ENCODE measurements around the gene CALR3.
"Not testable (repeated sequence)": the region's sequence is repeated elsewhere in the genome, so short reads cannot be mapped to it uniquely, and the experiment has no call there.

CALR3 gene

GRCh38 chr19:16495982-16496612 is at the start of gene CALR3, which contains the start of gene C19orf44:
Gene CALR3 (minus strand): TSS chr19:16496167. CDS start chr19:16496129, 38 bp downstream.
Gene C19orf44 (plus strand): TSS chr19:16496394. CDS start chr19:16500793, 4,399 bp downstream.
- in situ Hi-C loops (cut with MboI; ENCODE audit: low sequenced_read_pairs), result no loop called here

GRCh38 chr19:16544473-16545231 is 48.7 kb upstream of the CALR3 start:
- in situ Hi-C loops (cut with MboI; ENCODE audit: low sequenced_read_pairs), result no loop called here

GRCh38 chr19:16543734-16544133 is 47.8 kb upstream of the CALR3 start:
- in situ Hi-C loops (cut with MboI; ENCODE audit: low sequenced_read_pairs), result not testable (repeated sequence)

- in situ Hi-C loops (cut with MboI; ENCODE audit: low sequenced_read_pairs), result no loop called here
Measured at GRCh38 chr19:16542910-16543472, 47.0 kb upstream of the CALR3 start.

- in situ Hi-C loops (cut with MboI; ENCODE audit: low sequenced_read_pairs), result no loop called here
Measured at GRCh38 chr19:16542045-16542909, 46.3 kb upstream of the CALR3 start, which contains the start of gene CHERP. Gene CHERP (minus strand): TSS chr19:16542437. CDS start chr19:16542378, 59 bp downstream.

GRCh38 chr19:16541526-16542044 is 45.6 kb upstream of the CALR3 start:
- in situ Hi-C loops (cut with MboI; ENCODE audit: low sequenced_read_pairs), result no loop called here

GRCh38 chr19:16540948-16541347 is 45.0 kb upstream of the CALR3 start:
- in situ Hi-C loops (cut with MboI; ENCODE audit: low sequenced_read_pairs), result no loop called here

- in situ Hi-C loops (cut with MboI; ENCODE audit: low sequenced_read_pairs), result no loop called here
Measured at GRCh38 chr19:16537111-16537510, 41.1 kb upstream of the CALR3 start.

- in situ Hi-C loops (cut with MboI; ENCODE audit: low sequenced_read_pairs), result no loop called here
Measured at GRCh38 chr19:16536130-16536529, 40.2 kb upstream of the CALR3 start.

GRCh38 chr19:16535381-16535780 is 39.4 kb upstream of the CALR3 start:
- in situ Hi-C loops (cut with MboI; ENCODE audit: low sequenced_read_pairs), result no loop called here

DNA sequence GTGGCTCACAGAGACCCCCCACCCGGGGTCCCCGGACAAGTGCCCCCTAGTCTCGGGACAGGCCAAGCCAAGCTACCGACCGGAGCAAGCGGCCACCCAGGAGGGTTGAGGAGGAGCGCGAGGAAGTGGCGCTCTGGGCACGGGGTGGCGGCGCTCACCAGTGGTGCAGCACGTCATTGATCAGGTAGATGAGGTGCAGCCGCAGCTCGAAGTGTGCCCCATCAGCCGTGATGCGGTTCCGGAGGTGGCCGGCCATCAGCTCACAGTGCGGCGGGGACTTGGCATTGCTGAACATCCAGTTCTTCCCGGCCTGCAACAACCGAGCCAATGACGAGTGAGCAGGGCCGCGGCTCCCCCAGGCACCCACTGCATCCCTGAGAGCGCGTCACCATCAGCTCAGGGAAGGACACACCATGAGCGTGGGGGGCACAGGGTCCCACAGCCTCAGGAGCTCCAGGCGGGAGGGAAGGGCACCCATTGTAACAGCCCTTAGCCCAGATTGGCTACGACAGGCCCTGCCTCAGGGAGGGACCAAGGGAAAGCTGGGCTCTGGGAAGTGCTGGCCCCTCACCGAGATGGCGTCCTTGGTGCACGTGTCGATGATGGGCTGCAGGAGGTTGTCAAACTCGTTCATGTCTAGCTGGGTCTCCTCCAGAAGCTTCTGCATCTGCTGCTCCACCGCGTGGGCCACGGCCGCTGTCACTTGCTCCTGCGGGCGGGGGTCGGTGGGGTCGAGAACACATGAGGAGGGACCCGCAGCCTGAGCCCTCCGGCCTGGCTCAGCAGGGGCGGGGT is 36.7 kb upstream of the CALR3 start:
- in situ Hi-C loops (cut with MboI; ENCODE audit: low sequenced_read_pairs), result no loop called here

- in situ Hi-C loops (cut with MboI; ENCODE audit: low sequenced_read_pairs), result no loop called here
Measured at GRCh38 chr19:16531380-16531669, 35.4 kb upstream of the CALR3 start.

DNA sequence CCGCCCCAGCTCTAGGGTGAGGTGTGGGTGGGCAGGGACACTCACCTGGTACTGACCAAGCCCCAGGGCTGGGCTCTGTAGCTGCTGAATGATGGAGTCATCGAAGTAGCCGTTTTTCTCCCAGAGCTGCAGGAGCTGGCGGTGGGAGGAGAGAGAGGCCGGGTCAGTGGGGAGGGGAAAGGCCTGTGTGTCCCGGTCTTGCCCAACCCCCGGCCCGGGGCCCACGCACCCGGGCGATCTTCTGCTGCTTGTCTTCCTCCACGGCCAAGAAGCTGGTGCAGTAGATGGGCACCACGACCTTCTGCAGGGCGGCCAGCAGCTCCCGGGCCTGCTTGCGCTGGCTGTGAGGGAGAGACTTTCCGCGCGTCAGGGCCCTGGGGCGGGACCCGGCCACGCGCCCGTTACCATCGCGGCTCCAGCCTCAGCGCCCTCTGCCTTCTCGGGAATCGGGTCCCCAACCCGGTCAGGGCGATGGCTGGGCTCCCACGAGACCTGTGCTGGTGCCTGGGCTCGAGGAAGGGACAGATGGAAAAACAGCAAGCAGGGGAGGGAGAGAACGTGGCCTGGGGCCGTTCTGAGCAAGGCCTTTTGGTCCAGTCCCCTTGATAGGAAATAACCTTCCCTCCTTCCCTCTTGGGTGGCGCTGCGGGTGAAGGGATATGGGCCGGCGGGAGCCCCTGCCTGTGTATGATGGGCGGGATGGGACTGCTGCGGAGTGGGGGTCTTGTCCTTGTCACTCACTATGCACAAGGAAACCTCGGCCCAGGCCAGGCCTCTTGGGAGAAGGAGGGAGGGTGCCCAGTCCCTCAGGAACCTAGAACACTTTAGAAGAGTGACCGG is 34.8 kb upstream of the CALR3 start:
- in situ Hi-C loops (cut with MboI; ENCODE audit: low sequenced_read_pairs), result no loop called here

GRCh38 chr19:16529466-16530144 is 33.6 kb upstream of the CALR3 start:
- in situ Hi-C loops (cut with MboI; ENCODE audit: low sequenced_read_pairs), result no loop called here

GRCh38 chr19:16527971-16528521 is 32.1 kb upstream of the CALR3 start:
- in situ Hi-C loops (cut with MboI; ENCODE audit: low sequenced_read_pairs), result no loop called here

GRCh38 chr19:16527334-16527935 is 31.5 kb upstream of the CALR3 start:
- in situ Hi-C loops (cut with MboI; ENCODE audit: low sequenced_read_pairs), result no loop called here

GRCh38 chr19:16525751-16526481 is 29.9 kb upstream of the CALR3 start:
- in situ Hi-C loops (cut with MboI; ENCODE audit: low sequenced_read_pairs), result no loop called here

Measured in HL-60/S4 (cell line).